Endothelial cell of umbilical vein (primary cell): ENCODE measurements around the gene KCNJ2. TPM values are rescaled to one million over a fixed set of nuclear protein-coding genes. Genes with fewer than 3 reads are reported as not detected.

ENCODE experiments used
- BruUV-seq: library from RNA; stranded (reverse); fragments of 400-500 nt; replicated peaks from 2 replicates; lab custom pipeline; 2021; lab: Mats Ljungman, UMichigan
- CTCF ChIA-PET: fragments of 300-600, 350-600 bp; sonication (Branson Sonifier 250); formaldehyde crosslinking; loops from one replicate; lab custom pipeline; 2021; ENCODE audit warnings: antibody characterized with exemption, inconsistent platforms; lab: Charles Lee
- POLR2A ChIA-PET: fragments of 300-600, 350-600 bp; sonication (Branson Sonifier 250); formaldehyde crosslinking; loops from one replicate; lab custom pipeline; 2021; ENCODE audit warnings: antibody characterized with exemption, inconsistent platforms; lab: Charles Lee
- DNase-seq: peaks from one replicate; pipeline ENCODE4 v3.0.0-alpha.2; 2011; ENCODE audit warnings: low read depth, low spot score
- FAIRE-seq: peaks from 2 replicates; lab custom pipeline; 2011; peaks lifted over from hg19 to GRCh38; lab: Jason Lieb, UNC
- H2AFZ ChIP-seq: 2 replicates; pipeline ENCODE4 v1.6.0; 2012; ENCODE audit warnings: low read depth, low read length, control low read depth, inconsistent platforms
- H3K27ac ChIP-seq: 2 replicates; pipeline ENCODE4 v1.5.1; 2011; ENCODE audit warnings: low read depth, mild to moderate bottlenecking, control low read depth, low read length, moderate library complexity; ENCODE audit not compliant: insufficient read depth
- H3K27me3 ChIP-seq, 2 experiments: 2 replicates each; pipeline versions ENCODE4 v1.6.0 to v1.6.1; 2011; ENCODE audit warnings: low read length in 2 of 2, mixed read lengths in 1 of 2; ENCODE audit not compliant: control insufficient read depth in 2 of 2, insufficient read depth in 2 of 2
- H3K36me3 ChIP-seq, 2 experiments: 2 replicates in 1 of 2; 3 replicates in 1 of 2; pipeline ENCODE4 v1.5.1; 2011; ENCODE audit warnings: low read length in 2 of 2, mild to moderate bottlenecking in 1 of 2, moderate library complexity in 1 of 2; ENCODE audit not compliant: control insufficient read depth in 2 of 2, insufficient read depth in 2 of 2; ENCODE audit errors: extremely low read depth in 1 of 2
- H3K4me1 ChIP-seq: 3 replicates; pipeline ENCODE4 v1.5.1; 2011; ENCODE audit warnings: mild to moderate bottlenecking, low read length; ENCODE audit not compliant: control insufficient read depth, insufficient read depth; ENCODE audit errors: extremely low read depth
- H3K4me2 ChIP-seq: 2 replicates; pipeline ENCODE4 v1.6.1; 2011; ENCODE audit warnings: low read length, control low read depth, mixed read lengths; ENCODE audit not compliant: insufficient read depth
- H3K4me3 ChIP-seq, 3 experiments: fragments of 200-600 bp in 1 of 3; sonication (generic), shearing (Covaris generic) in 1 of 3; replicated peaks in 1 of 3; 2 replicates each; pipeline ENCODE4 v1.5.1; 2011 to 2016; ENCODE audit warnings: control low read depth in 3 of 3, low read length in 3 of 3, mild to moderate bottlenecking in 2 of 3, inconsistent platforms in 1 of 3, low read depth in 1 of 3, moderate library complexity in 1 of 3; ENCODE audit not compliant: insufficient read depth in 1 of 3
- H3K79me2 ChIP-seq: 2 replicates; pipeline ENCODE4 v1.6.0; 2012; ENCODE audit warnings: low read length, inconsistent platforms; ENCODE audit not compliant: control insufficient read depth, insufficient read depth
- H3K9ac ChIP-seq: replicated peaks from 2 replicates; pipeline ENCODE3; 2011; ENCODE audit warnings: low read length, control low read depth; ENCODE audit not compliant: insufficient read depth; ENCODE audit errors: extremely low read depth
- H3K9me1 ChIP-seq: replicated peaks from 3 replicates; pipeline ENCODE4 v1.6.0; 2011; ENCODE audit warnings: mild to moderate bottlenecking, low read length; ENCODE audit not compliant: control insufficient read depth, insufficient read depth; ENCODE audit errors: extremely low read depth
- H3K9me3 ChIP-seq: replicated peaks from 2 replicates; pipeline ENCODE4 v1.5.1; 2012; ENCODE audit warnings: low read length, inconsistent platforms; ENCODE audit not compliant: control insufficient read depth, insufficient read depth
- H4K20me1 ChIP-seq: replicated peaks from 2 replicates; pipeline ENCODE3; 2011; ENCODE audit warnings: mild to moderate bottlenecking, low read length; ENCODE audit not compliant: control insufficient read depth, insufficient read depth; ENCODE audit errors: extremely low read depth
- EZH2 ChIP-seq: IDR thresholded peaks from 2 replicates; pipeline ENCODE4 v1.6.1; 2012; ENCODE audit warnings: borderline replicate concordance, low read depth, mild to moderate bottlenecking, moderate library complexity, low read length, inconsistent platforms; ENCODE audit not compliant: severe bottlenecking
- FOS ChIP-seq: IDR thresholded peaks from 2 replicates; pipeline ENCODE4 v1.6.1; 2011; ENCODE audit warnings: mild to moderate bottlenecking, low read length, moderate library complexity, borderline replicate concordance; ENCODE audit not compliant: insufficient read depth
- GATA2 ChIP-seq: IDR thresholded peaks from 2 replicates; pipeline ENCODE4 v1.7.0; 2011; ENCODE audit warnings: low read depth, mild to moderate bottlenecking, moderate library complexity, mixed read lengths, low read length; ENCODE audit not compliant: insufficient read length, insufficient read depth
- JUN ChIP-seq: IDR thresholded peaks from 2 replicates; pipeline ENCODE4 v1.6.1; 2011; ENCODE audit warnings: borderline replicate concordance, low read depth; ENCODE audit not compliant: insufficient read length, insufficient read depth
- MYC ChIP-seq: IDR thresholded peaks from one replicate; pipeline ENCODE4 v1.6.1; 2011; ENCODE audit warnings: mild to moderate bottlenecking, low read depth, low read length
- POLR2A ChIP-seq: IDR thresholded peaks from 2 replicates; pipeline ENCODE4 v1.6.1; 2012; ENCODE audit warnings: low read depth, mild to moderate bottlenecking, control low read depth, low read length
- POLR2AphosphoS5 ChIP-seq: IDR thresholded peaks from 2 replicates; pipeline ENCODE4 v1.6.1; 2012; ENCODE audit warnings: low read depth, mild to moderate bottlenecking, control low read depth, low read length, moderate library complexity; ENCODE audit not compliant: insufficient read depth
- dilution Hi-C: fragments of 300-500 bp; cut with MboI; formaldehyde crosslinking; loops from one replicate; pipeline ENCODE4 v1.15.0; 2019; ENCODE audit warnings: low sequenced_read_pairs; ENCODE audit not compliant: extremely low pct_ligation_motif_present
- intact Hi-C: fragments of 100-400 bp; cut with micrococcal nuclease; formaldehyde crosslinking; loops from one replicate; pipeline ENCODE4 v1.10.0; 2022
- polyA plus RNA-seq, 4 experiments: library from polyadenylated mRNA; depleted of rRNA in 3 of 4; stranded (reverse) in 3 of 4; unstranded in 1 of 4; fragments of >200 nt; gene quantifications; 2 replicates each; pipeline versions ENCODE4 v1.2.1 to v1.2.3, GENCODE V29; 2011 to 2012; ENCODE audit warnings: missing spikeins in 1 of 4
- total RNA-seq: library from RNA; stranded (reverse); gene quantifications from 2 replicates; pipeline ENCODE4 v1.2.3, GENCODE V29; 2021
- TF ChIP-seq, protein P1 (sequence below), 2 donors: IDR thresholded peaks; 1 replicate in 1 of 2; 2 replicates in 1 of 2; pipeline ENCODE4 v1.5.1; 2011; ENCODE audit warnings: low read length in 2 of 2, mild to moderate bottlenecking in 2 of 2, moderate library complexity in 2 of 2, control low read depth in 1 of 2, inconsistent platforms in 1 of 2, low read depth in 1 of 2; ENCODE audit not compliant: insufficient read depth in 1 of 2; ENCODE audit errors: extremely low read depth in 1 of 2
- TF ChIP-seq, protein P2 (sequence below): IDR thresholded peaks from 2 replicates; pipeline ENCODE4 v1.6.1; 2011; ENCODE audit not compliant: insufficient read depth, insufficient read length

Gene KCNJ2
- total and polyA plus RNA-seq, 2 donors (not counting 3 experiments of a cell fraction or from before 2014, with no cell fraction given): 8.3 to 11.5 TPM

DNA sequence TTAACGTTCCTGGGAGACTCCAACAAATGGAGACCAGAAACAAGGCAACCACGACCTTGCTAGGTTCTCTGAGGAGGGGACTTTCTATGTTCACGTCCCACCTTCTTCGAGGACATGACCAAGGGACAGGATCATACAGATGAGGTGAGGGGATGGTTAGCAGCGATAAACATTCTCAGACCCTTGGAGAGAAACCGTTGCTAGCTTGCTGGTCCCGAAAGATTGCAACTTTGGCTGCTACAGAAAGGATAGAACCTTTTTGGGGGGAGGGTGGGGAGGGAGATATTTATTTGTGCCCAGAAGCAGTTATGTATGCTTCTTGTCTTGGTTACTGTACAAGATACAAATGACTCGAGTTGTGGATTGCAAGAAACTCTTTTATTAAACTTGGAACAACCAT lies 35.3 kb upstream of the KCNJ2 start:
- intact Hi-C loops: no loop called here
- CTCF ChIA-PET: interaction anchor here (3.2 kb wide), 1 partner anchor 527 kb away, joined by 8 read pairs; no protein-coding TSS in a partner anchor

DNA sequence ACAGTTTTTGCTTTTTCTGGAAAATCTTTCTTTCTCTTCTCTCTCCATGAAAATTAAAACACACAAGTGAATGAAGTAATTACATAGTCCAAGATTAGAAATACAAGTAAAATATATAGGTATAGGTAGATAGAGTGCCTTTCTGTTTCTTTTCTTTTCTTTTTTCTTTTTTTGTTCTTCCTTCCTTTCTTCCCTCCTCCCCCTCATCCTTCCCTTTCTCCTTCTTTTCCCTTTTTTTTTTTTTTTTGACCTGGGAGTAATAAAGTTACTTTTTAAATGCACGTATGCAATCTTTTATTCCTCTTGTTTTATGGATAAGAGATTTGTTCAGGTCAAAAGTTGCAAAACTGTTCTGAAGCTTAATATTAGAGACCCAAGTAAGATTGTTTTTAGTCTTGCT lies 34.6 kb upstream of the KCNJ2 start:
- Histone ChIP-seq H4K20me1 (no peaks in the 10 kb centered on the region), H3K36me3 (no peaks in the 10 kb centered on the region), H3K79me2 (no peaks in the 10 kb centered on the region), H3K9me3 (no peaks in the 10 kb centered on the region), H2AFZ (no peak overlapping the region), H3K27me3 (no peaks in the 10 kb centered on the region), H3K4me1 (peaks cover 14% of the 10 kb centered on the region), H3K4me2 (no peak overlapping the region), H3K27ac (no peak overlapping the region), H3K9ac (no peak overlapping the region), H3K4me3 (no peak overlapping the region), H3K9me1 (no peaks in the 10 kb centered on the region)
- TF ChIP-seq FOS (no peak), EZH2 (no peak), MYC (no peak), GATA2 (no peak), JUN (no peak), POLR2AphosphoS5 (no peak), POLR2A (no peak)
- TF ChIP-seq, protein P1, sequence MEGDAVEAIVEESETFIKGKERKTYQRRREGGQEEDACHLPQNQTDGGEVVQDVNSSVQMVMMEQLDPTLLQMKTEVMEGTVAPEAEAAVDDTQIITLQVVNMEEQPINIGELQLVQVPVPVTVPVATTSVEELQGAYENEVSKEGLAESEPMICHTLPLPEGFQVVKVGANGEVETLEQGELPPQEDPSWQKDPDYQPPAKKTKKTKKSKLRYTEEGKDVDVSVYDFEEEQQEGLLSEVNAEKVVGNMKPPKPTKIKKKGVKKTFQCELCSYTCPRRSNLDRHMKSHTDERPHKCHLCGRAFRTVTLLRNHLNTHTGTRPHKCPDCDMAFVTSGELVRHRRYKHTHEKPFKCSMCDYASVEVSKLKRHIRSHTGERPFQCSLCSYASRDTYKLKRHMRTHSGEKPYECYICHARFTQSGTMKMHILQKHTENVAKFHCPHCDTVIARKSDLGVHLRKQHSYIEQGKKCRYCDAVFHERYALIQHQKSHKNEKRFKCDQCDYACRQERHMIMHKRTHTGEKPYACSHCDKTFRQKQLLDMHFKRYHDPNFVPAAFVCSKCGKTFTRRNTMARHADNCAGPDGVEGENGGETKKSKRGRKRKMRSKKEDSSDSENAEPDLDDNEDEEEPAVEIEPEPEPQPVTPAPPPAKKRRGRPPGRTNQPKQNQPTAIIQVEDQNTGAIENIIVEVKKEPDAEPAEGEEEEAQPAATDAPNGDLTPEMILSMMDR (IDR thresholded peaks at IDR 0.05; ENCODE audit: extremely low read depth in 1 of 2, insufficient read depth in 1 of 2, low read depth in 1 of 2, low read length in 2 of 2): no peak
- TF ChIP-seq, protein P2, sequence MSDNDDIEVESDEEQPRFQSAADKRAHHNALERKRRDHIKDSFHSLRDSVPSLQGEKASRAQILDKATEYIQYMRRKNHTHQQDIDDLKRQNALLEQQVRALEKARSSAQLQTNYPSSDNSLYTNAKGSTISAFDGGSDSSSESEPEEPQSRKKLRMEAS: no peak
- intact Hi-C loops: no loop called here
- no TSS peak for BruUV-seq
- ChIA-PET POLR2A (no interaction called here), CTCF (no interaction called here)
- FAIRE-seq (no peak), DNase-seq (no peak)
- dilution Hi-C loops: no loop called here

More for the DNA sequence above, 35.3 kb upstream of the KCNJ2 start:
- FAIRE-seq: no peak
- BruUV-seq: no TSS peak
- POLR2A ChIA-PET: no interaction called here
- Histone ChIP-seq H3K27me3 (no peaks in the 10 kb centered on the region), H3K9me3 (no peaks in the 10 kb centered on the region), H3K4me3 (no peak overlapping the region), H3K9ac (no peak overlapping the region), H4K20me1 (no peaks in the 10 kb centered on the region), H3K9me1 (no peaks in the 10 kb centered on the region), H3K79me2 (no peaks in the 10 kb centered on the region), H3K4me1 (peaks cover 14% of the 10 kb centered on the region), H3K27ac (no peak overlapping the region), H3K4me2 (no peak overlapping the region), H3K36me3 (no peaks in the 10 kb centered on the region), H2AFZ (no peak overlapping the region)
- dilution Hi-C loops: no loop called here
- no peak for DNase-seq
- TF ChIP-seq EZH2: no peak
- TF ChIP-seq POLR2AphosphoS5: no peak
